A375 (cell line): ENCODE measurements around the gene MBOAT2. TPM values are rescaled to one million over a fixed set of nuclear protein-coding genes. Genes with fewer than 3 reads are reported as not detected.

ENCODE experiments used
- total RNA-seq: library from RNA; depleted of rRNA; stranded (reverse); fragments of >200 nt; shearing (Covaris generic); gene quantifications from 2 replicates; pipeline ENCODE4 v1.2.3, GENCODE V29; 2014; rRNA removed

MBOAT2 gene
- total RNA-seq = 5.9 and 10.6 TPM in 2 replicates

GRCh38 chr2:9003616-9004337, at the start of gene MBOAT2:
Gene MBOAT2, minus strand, starts transcription at chr2:9003684. Its CDS starts 70 bp downstream, at chr2:9003614.

GRCh38 chr2:8836971-8837794, 166.3 kb downstream of the MBOAT2 start, which contains the start of gene KIDINS220:
Gene KIDINS220, minus strand, starts transcription at chr2:8837613. Its CDS starts 10,520 bp downstream, at chr2:8827093.

Other genes with a start within 250 kb of the MBOAT2 start
- 22.6 and 32.7 TPM in 2 replicates for gene KIDINS220, start 166.1 kb downstream of the MBOAT2 start, total RNA-seq
- gene ASAP2, start 203.1 kb upstream of the MBOAT2 start, total RNA-seq = 16.6 and 18.2 TPM in 2 replicates